ENCODE data around the gene LCLAT1.

DNA sequence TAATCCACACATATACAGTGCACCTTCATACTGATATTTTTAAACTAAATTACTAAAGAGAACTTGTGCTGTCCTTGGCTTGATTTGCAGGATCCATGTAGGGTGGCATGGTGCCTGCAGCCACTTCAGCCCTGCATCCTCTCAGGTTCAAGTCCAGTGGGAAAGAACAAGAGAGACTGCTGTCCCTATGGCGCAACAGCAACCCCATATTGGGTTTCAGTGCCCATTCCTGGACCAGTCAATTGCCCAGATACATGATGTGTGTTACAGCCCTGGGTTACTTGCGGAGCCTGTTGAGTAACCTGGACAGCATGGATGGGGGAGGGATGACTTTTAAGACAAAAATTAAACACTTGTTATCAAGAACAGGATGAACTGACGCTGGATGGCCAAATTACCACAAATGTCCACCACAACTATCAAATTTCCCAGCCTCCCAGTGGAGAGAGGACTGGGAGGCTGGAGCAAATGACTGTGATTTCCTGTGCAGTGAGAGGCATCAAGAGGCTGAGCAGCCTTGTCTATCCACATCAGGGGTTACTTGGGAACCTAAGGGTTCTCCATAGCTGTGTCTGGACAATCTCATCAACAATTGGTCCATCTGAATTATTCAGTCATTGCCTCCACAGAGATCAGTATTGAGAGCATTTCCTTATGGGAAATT lies 198.2 kb downstream of the LCLAT1 start:
- TF ChIP-seq, protein P1, sequence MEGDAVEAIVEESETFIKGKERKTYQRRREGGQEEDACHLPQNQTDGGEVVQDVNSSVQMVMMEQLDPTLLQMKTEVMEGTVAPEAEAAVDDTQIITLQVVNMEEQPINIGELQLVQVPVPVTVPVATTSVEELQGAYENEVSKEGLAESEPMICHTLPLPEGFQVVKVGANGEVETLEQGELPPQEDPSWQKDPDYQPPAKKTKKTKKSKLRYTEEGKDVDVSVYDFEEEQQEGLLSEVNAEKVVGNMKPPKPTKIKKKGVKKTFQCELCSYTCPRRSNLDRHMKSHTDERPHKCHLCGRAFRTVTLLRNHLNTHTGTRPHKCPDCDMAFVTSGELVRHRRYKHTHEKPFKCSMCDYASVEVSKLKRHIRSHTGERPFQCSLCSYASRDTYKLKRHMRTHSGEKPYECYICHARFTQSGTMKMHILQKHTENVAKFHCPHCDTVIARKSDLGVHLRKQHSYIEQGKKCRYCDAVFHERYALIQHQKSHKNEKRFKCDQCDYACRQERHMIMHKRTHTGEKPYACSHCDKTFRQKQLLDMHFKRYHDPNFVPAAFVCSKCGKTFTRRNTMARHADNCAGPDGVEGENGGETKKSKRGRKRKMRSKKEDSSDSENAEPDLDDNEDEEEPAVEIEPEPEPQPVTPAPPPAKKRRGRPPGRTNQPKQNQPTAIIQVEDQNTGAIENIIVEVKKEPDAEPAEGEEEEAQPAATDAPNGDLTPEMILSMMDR (IDR thresholded peaks at IDR 0.05), result no peak
- TF ChIP-seq POLR2A (IDR thresholded peaks at IDR 0.05), result no peak

Measured in uterus (tissue), 2 donors.